COLO668 (cell line): Measurements from ENCODE around the gene COMMD6.
A peak's percentile ranks its signal among the peaks of the same experiment; 100 is the strongest.
"Not testable (repeated sequence)": the region's sequence is repeated elsewhere in the genome, so short reads cannot be mapped to it uniquely, and the experiment has no call there.

ENCODE experiments used
- DNase-seq: peaks from one replicate; lab custom pipeline; 2025; ENCODE audit not compliant: unreplicated experiment; lab: John Stamatoyannopoulos, UW

The COMMD6 gene

GRCh38 chr13:75537401-75538365 is at the start of gene COMMD6:
COMMD6 (minus strand) TSS chr13:75537841; CDS start chr13:75537805, 36 bp downstream.
- DNase-seq = peak; percentile 96

GRCh38 chr13:75585153-75585552 is 47.5 kb upstream of the COMMD6 start:
- DNase-seq = no peak

GRCh38 chr13:75583091-75583490 is 45.5 kb upstream of the COMMD6 start:
- no peak for DNase-seq

- no peak for DNase-seq
Measured at GRCh38 chr13:75581874-75582640, 44.4 kb upstream of the COMMD6 start.

- DNase-seq = no peak
Measured at GRCh38 chr13:75579529-75579928, 41.9 kb upstream of the COMMD6 start.

GRCh38 chr13:75569576-75569975 is 31.9 kb upstream of the COMMD6 start:
- no peak for DNase-seq

- no peak for DNase-seq
Measured at GRCh38 chr13:75566658-75567057, 29.0 kb upstream of the COMMD6 start.

GRCh38 chr13:75558145-75558840 is 20.7 kb upstream of the COMMD6 start:
- no peak for DNase-seq

GRCh38 chr13:75556961-75557360 is 19.3 kb upstream of the COMMD6 start:
- no peak for DNase-seq

GRCh38 chr13:75555836-75556235 is 18.2 kb upstream of the COMMD6 start:
- DNase-seq = no peak

- no peak for DNase-seq
Measured at GRCh38 chr13:75554981-75555380, 17.3 kb upstream of the COMMD6 start.

- DNase-seq = no peak
Measured at GRCh38 chr13:75554464-75554863, 16.8 kb upstream of the COMMD6 start.

- DNase-seq = peak; percentile 62
Measured at GRCh38 chr13:75550159-75550567, 12.5 kb upstream of the COMMD6 start.

- peak; percentile 100 for DNase-seq
Measured at GRCh38 chr13:75549262-75550158, 11.9 kb upstream of the COMMD6 start, which contains the start of gene UCHL3. UCHL3 (plus strand) TSS chr13:75549791; CDS start chr13:75549821, 30 bp downstream.

- no peak for DNase-seq
Measured at GRCh38 chr13:75547917-75548316, 10.3 kb upstream of the COMMD6 start.

GRCh38 chr13:75545386-75545785 is 7.7 kb upstream of the COMMD6 start:
- DNase-seq = not testable (repeated sequence)

GRCh38 chr13:75544681-75545330 is 7.2 kb upstream of the COMMD6 start:
- no peak for DNase-seq

- DNase-seq = no peak
Measured at GRCh38 chr13:75541961-75542360, 4.3 kb upstream of the COMMD6 start.

- no peak for DNase-seq
Measured at GRCh38 chr13:75541287-75541686, 3.6 kb upstream of the COMMD6 start.

GRCh38 chr13:75533861-75534260 is 3.8 kb downstream of the COMMD6 start:
- no peak for DNase-seq
